ENCODE data around the gene CFAP46. TPM values are rescaled to one million over a fixed set of nuclear protein-coding genes. Genes with fewer than 3 reads are reported as not detected.

Gene CFAP46
- total RNA-seq, 1 donor from 2014 or later: 1.6 TPM

DNA sequence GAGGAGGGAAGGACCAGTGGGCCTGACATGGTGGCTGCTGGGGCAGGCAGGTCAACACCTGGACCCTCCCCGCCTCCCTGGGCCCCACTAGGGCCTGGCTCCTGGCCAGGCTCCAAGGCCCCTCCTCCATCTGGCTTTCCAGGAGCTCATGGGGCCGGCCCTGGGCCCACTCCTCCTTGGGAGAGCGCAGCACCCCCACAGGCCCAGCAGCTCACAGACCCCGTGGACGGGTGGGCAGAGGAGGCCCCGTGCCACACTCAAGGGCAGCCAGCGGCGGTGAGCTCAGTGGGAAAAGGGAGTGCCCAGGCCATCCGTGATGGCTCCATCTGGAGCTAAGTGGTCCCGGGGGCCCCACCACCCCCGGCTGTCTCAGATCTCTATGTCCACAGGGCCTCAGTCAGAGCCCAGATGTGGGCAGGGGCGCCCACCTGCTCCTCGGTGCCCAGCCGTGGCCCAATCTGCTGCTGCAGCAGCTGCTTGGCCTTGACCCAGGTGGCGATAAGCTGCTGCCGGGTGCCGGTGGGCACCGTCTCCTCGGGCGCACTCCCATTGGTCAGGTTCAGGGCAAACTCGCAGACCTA, 32.8 kb downstream of the CFAP46 start:
- Histone ChIP-seq H3K9ac (no peak overlapping the region), H3K4me2 (no peak overlapping the region), H3K4me3 (no peak overlapping the region), H2AFZ (replicated peaks) (no peak overlapping the region), H3K9me3 (ENCODE audit: low read depth) (no peaks in the 10 kb centered on the region), H3K36me3 (no peaks in the 10 kb centered on the region), H3K79me2 (ENCODE audit: low read depth) (no peaks in the 10 kb centered on the region), H4K20me1 (ENCODE audit: low read depth) (no peaks in the 10 kb centered on the region), H3K4me1 (peaks cover 5% of the 10 kb centered on the region), H3K27me3 (no peaks in the 10 kb centered on the region), H3K27ac (no peak overlapping the region), H3F3A (ENCODE audit: low read depth) (no peaks in the 10 kb centered on the region)
- Mint-ChIP-seq H3K36me3 (no peaks in the 10 kb centered on the region), H3K9me3 (peaks cover 9% of the 10 kb centered on the region), H3K27me3 (ENCODE audit: insufficient read depth, low read depth) (peaks cover 4% of the 10 kb centered on the region), H3K27ac (no peak overlapping the region), H3K4me1 (peaks cover 11% of the 10 kb centered on the region), H3K4me3 (no peak overlapping the region)
- no peak for DNase-seq (ENCODE audit: low spot score)
- TF ChIP-seq, protein P1, sequence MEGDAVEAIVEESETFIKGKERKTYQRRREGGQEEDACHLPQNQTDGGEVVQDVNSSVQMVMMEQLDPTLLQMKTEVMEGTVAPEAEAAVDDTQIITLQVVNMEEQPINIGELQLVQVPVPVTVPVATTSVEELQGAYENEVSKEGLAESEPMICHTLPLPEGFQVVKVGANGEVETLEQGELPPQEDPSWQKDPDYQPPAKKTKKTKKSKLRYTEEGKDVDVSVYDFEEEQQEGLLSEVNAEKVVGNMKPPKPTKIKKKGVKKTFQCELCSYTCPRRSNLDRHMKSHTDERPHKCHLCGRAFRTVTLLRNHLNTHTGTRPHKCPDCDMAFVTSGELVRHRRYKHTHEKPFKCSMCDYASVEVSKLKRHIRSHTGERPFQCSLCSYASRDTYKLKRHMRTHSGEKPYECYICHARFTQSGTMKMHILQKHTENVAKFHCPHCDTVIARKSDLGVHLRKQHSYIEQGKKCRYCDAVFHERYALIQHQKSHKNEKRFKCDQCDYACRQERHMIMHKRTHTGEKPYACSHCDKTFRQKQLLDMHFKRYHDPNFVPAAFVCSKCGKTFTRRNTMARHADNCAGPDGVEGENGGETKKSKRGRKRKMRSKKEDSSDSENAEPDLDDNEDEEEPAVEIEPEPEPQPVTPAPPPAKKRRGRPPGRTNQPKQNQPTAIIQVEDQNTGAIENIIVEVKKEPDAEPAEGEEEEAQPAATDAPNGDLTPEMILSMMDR (IDR thresholded peaks at IDR 0.05): no peak
- TF ChIP-seq EZH2phosphoT487 (IDR thresholded peaks at IDR 0.05): no peak
- TF ChIP-seq EZH2 (IDR thresholded peaks at IDR 0.05): no peak

- Histone ChIP-seq H3K9me3 (ENCODE audit: low read depth) (no peaks in the 10 kb centered on the region), H4K20me1 (ENCODE audit: low read depth) (no peaks in the 10 kb centered on the region), H3K4me3 (no peak overlapping the region), H3K36me3 (no peaks in the 10 kb centered on the region), H3K4me1 (peaks cover 5% of the 10 kb centered on the region), H3K27me3 (no peaks in the 10 kb centered on the region), H3K79me2 (ENCODE audit: low read depth) (no peaks in the 10 kb centered on the region), H3F3A (ENCODE audit: low read depth) (no peaks in the 10 kb centered on the region), H2AFZ (replicated peaks) (no peak overlapping the region), H3K4me2 (no peak overlapping the region), H3K9ac (no peak overlapping the region), H3K27ac (no peak overlapping the region)
- TF ChIP-seq, protein P1 (IDR thresholded peaks at IDR 0.05): no peak
- no peak for TF ChIP-seq EZH2 (IDR thresholded peaks at IDR 0.05)
- no peak for TF ChIP-seq EZH2phosphoT487 (IDR thresholded peaks at IDR 0.05)
- H3K4me1 Mint-ChIP-seq: peaks cover 11% of the 10 kb centered on the region
- H3K4me3 Mint-ChIP-seq: no peak overlapping the region
- DNase-seq (ENCODE audit: low spot score): no peak
- H3K27me3 Mint-ChIP-seq (ENCODE audit: insufficient read depth, low read depth): peaks cover 4% of the 10 kb centered on the region
- no peaks in the 10 kb centered on the region for H3K36me3 Mint-ChIP-seq
- peaks cover 12% of the 10 kb centered on the region for H3K9me3 Mint-ChIP-seq
- H3K27ac Mint-ChIP-seq: no peak overlapping the region
Measured at GRCh38 chr10:132908621-132909295, 33.6 kb downstream of the CFAP46 start.

- Histone ChIP-seq H4K20me1 (ENCODE audit: low read depth) (no peaks in the 10 kb centered on the region), H3K79me2 (ENCODE audit: low read depth) (no peaks in the 10 kb centered on the region), H2AFZ (replicated peaks) (no peak overlapping the region), H3K9ac (no peak overlapping the region), H3K9me3 (ENCODE audit: low read depth) (no peaks in the 10 kb centered on the region), H3F3A (ENCODE audit: low read depth) (no peaks in the 10 kb centered on the region), H3K4me1 (no peaks in the 10 kb centered on the region), H3K4me2 (no peak overlapping the region), H3K27me3 (no peaks in the 10 kb centered on the region), H3K4me3 (no peak overlapping the region), H3K36me3 (no peaks in the 10 kb centered on the region), H3K27ac (no peak overlapping the region)
- H3K36me3 Mint-ChIP-seq: no peaks in the 10 kb centered on the region
- H3K27ac Mint-ChIP-seq: no peak overlapping the region
- peaks cover 11% of the 10 kb centered on the region for H3K4me1 Mint-ChIP-seq
- no peak overlapping the region for H3K4me3 Mint-ChIP-seq
- H3K27me3 Mint-ChIP-seq (ENCODE audit: insufficient read depth, low read depth): peaks cover 6% of the 10 kb centered on the region
- no peak for DNase-seq (ENCODE audit: low spot score)
- TF ChIP-seq EZH2phosphoT487 (IDR thresholded peaks at IDR 0.05) (no peak), EZH2 (IDR thresholded peaks at IDR 0.05) (no peak)
- TF ChIP-seq, protein P1 (IDR thresholded peaks at IDR 0.05): no peak
- peaks cover 12% of the 10 kb centered on the region for H3K9me3 Mint-ChIP-seq
Measured at GRCh38 chr10:132907821-132908620, 34.3 kb downstream of the CFAP46 start.
